Loucy (cell line): ENCODE data around the gene LY6G5C.

Experiments
- EZH2phosphoT487 ChIP-seq: fragments of 200-600 bp; IDR thresholded peaks from 2 replicates; pipeline ENCODE4 v1.6.1; 2018; ENCODE audit warnings: antibody characterized with exemption, mild to moderate bottlenecking, moderate library complexity, borderline replicate concordance
- TF ChIP-seq, protein P1 (sequence below): fragments of 200-600 bp; sonication (generic); conservative IDR thresholded peaks from 2 replicates; pipeline ENCODE4 v1.5.1; 2014; ENCODE audit warnings: mild to moderate bottlenecking, antibody characterized with exemption, low read length

DNA sequence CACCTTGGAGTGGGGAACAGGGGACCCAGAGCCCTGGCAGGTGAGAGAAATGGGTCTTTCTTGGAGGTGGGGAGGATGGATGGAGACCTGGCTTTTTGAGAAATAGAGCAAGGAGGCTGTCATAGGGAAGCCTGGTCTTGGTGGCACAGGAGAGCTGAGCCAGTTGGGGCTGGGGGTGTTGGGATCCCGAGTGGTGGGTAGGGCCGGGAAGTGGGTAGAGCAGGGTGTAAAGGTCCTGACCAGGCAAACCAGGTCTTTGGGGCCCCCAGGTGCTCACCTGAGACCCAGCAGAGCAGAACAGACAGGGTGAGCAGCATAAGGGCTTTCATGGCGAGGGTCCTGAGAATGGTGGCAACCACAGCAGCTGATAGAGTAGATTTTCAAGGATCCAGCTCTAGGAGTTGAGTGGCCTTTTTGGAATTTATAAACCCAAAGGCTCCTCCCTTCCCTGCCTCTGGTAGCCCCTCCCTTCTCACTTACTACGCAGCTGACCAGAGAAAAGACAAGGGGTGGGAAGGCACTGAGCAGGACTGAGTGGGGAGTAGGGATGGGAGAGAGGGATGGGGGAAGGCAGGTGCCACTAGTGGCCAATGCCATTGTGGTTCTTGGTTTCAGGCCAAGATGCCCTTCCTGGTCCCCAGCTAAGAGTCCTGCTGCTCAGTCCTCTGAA lies 40.6 kb upstream of the LY6G5C start, which contains the start of gene LY6G6C:
- TF ChIP-seq, protein P1, sequence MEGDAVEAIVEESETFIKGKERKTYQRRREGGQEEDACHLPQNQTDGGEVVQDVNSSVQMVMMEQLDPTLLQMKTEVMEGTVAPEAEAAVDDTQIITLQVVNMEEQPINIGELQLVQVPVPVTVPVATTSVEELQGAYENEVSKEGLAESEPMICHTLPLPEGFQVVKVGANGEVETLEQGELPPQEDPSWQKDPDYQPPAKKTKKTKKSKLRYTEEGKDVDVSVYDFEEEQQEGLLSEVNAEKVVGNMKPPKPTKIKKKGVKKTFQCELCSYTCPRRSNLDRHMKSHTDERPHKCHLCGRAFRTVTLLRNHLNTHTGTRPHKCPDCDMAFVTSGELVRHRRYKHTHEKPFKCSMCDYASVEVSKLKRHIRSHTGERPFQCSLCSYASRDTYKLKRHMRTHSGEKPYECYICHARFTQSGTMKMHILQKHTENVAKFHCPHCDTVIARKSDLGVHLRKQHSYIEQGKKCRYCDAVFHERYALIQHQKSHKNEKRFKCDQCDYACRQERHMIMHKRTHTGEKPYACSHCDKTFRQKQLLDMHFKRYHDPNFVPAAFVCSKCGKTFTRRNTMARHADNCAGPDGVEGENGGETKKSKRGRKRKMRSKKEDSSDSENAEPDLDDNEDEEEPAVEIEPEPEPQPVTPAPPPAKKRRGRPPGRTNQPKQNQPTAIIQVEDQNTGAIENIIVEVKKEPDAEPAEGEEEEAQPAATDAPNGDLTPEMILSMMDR, result no peak
- no peak for TF ChIP-seq EZH2phosphoT487
